T-helper 1 cell treated with Interleukin-12 subunit alpha and Interleukin-12 subunit beta and Interleukin-4 antibody, amounts not matched to agents 30 μg/mL and 1 μg/mL, for 36 hours (primary cell): Measurements from ENCODE around the gene DDX49.

Source experiments
- H3K27ac Mint-ChIP-seq: one replicate; pipeline ENCODE4 v1.8.0; 2021; ENCODE audit warnings: mild to moderate bottlenecking, mixed read lengths
- H3K27me3 Mint-ChIP-seq: one replicate; pipeline ENCODE4 v1.8.0; 2021; ENCODE audit warnings: low read depth, mixed read lengths
- H3K36me3 Mint-ChIP-seq: one replicate; pipeline ENCODE4 v1.8.0; 2021; ENCODE audit warnings: low read depth, mixed read lengths
- H3K4me1 Mint-ChIP-seq: one replicate; pipeline ENCODE4 v1.8.0; 2021; ENCODE audit warnings: low read depth, mixed read lengths
- H3K4me3 Mint-ChIP-seq: one replicate; pipeline ENCODE4 v1.8.0; 2021; ENCODE audit warnings: mild to moderate bottlenecking, moderate library complexity, mixed read lengths
- H3K9me3 Mint-ChIP-seq: one replicate; pipeline ENCODE4 v1.8.0; 2021; ENCODE audit warnings: mixed read lengths

Gene DDX49

GRCh38 chr19:18889949-18890745, 29.4 kb upstream of the DDX49 start:
- H3K27ac Mint-ChIP-seq = no peak overlapping the region
- H3K27me3 Mint-ChIP-seq = peaks cover 15% of the 10 kb centered on the region
- H3K9me3 Mint-ChIP-seq = no peaks in the 10 kb centered on the region
- H3K4me3 Mint-ChIP-seq = no peak overlapping the region
- no peaks in the 10 kb centered on the region for H3K4me1 Mint-ChIP-seq
- no peaks in the 10 kb centered on the region for H3K36me3 Mint-ChIP-seq

DNA sequence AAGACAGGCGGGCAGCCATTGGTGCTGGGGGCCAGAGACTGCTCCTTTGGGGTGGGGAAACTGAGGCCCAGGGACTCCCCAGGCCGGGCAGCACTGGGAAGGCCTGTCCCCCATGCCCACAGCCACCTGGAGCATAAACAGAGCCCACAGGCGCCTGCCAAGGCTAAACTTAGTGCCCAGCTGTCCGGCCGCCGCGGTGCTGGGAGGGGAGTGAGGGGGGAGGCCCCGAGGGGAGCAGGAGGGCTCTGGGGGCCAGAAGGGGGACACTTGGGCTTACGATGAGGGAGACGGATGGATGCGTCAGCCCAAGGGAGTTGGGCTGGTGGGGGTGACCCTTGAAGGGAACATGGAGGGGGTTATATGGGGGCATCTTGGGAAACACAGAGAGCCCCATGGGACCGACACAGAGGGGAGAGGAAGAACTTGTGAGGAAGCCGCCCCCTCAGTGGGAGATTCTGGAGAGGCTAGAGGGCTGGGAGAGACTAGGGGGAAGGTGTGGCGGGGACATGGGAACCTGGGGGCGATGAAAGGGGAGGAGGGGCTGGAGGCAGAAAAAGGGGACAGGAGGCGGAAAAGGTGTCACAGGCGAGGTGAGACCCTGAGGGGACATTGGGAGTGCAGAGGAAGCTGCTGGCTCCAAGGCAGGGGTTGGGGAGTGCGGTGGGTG, 25.8 kb upstream of the DDX49 start:
- Mint-ChIP-seq H3K36me3 (no peaks in the 10 kb centered on the region), H3K27ac (no peak overlapping the region), H3K27me3 (peaks cover 32% of the 10 kb centered on the region), H3K4me1 (peaks cover 2% of the 10 kb centered on the region), H3K9me3 (no peaks in the 10 kb centered on the region), H3K4me3 (no peak overlapping the region)

GRCh38 chr19:18894254-18895037, 25.1 kb upstream of the DDX49 start:
- H3K27me3 Mint-ChIP-seq = peaks cover 32% of the 10 kb centered on the region
- peaks cover 2% of the 10 kb centered on the region for H3K4me1 Mint-ChIP-seq
- no peak overlapping the region for H3K27ac Mint-ChIP-seq
- no peaks in the 10 kb centered on the region for H3K36me3 Mint-ChIP-seq
- no peak overlapping the region for H3K4me3 Mint-ChIP-seq
- no peaks in the 10 kb centered on the region for H3K9me3 Mint-ChIP-seq

- Mint-ChIP-seq H3K4me1 (peaks cover 2% of the 10 kb centered on the region), H3K27me3 (peaks cover 27% of the 10 kb centered on the region), H3K9me3 (no peaks in the 10 kb centered on the region), H3K4me3 (no peak overlapping the region), H3K36me3 (no peaks in the 10 kb centered on the region), H3K27ac (no peak overlapping the region)
These were observed 24.3 kb upstream of the DDX49 start for GRCh38 chr19:18895038-18895823.

GRCh38 chr19:18895824-18896341, 23.6 kb upstream of the DDX49 start, which contains the start of gene CERS1:
Gene CERS1, minus strand, starts transcription at chr19:18896158. Its CDS starts 86 bp downstream, at chr19:18896072.
- peak within 1 kb of the TSS; percentile 64 for H3K4me3 Mint-ChIP-seq
- H3K36me3 Mint-ChIP-seq = peaks cover 5% of the 10 kb centered on the region
- peaks cover 2% of the 10 kb centered on the region for H3K4me1 Mint-ChIP-seq
- no peak within 1 kb of the TSS for H3K27ac Mint-ChIP-seq
- no peaks in the 10 kb centered on the region for H3K9me3 Mint-ChIP-seq
- H3K27me3 Mint-ChIP-seq = peaks cover 27% of the 10 kb centered on the region

- peaks cover 2% of the 10 kb centered on the region for H3K4me1 Mint-ChIP-seq
- peaks cover 6% of the 10 kb centered on the region for H3K36me3 Mint-ChIP-seq
- H3K4me3 Mint-ChIP-seq = peak overlapping the region; percentile 64
- H3K27ac Mint-ChIP-seq = no peak overlapping the region
- peaks cover 27% of the 10 kb centered on the region for H3K27me3 Mint-ChIP-seq
- H3K9me3 Mint-ChIP-seq = no peaks in the 10 kb centered on the region
These were observed 23.1 kb upstream of the DDX49 start for GRCh38 chr19:18896421-18896841.

DNA sequence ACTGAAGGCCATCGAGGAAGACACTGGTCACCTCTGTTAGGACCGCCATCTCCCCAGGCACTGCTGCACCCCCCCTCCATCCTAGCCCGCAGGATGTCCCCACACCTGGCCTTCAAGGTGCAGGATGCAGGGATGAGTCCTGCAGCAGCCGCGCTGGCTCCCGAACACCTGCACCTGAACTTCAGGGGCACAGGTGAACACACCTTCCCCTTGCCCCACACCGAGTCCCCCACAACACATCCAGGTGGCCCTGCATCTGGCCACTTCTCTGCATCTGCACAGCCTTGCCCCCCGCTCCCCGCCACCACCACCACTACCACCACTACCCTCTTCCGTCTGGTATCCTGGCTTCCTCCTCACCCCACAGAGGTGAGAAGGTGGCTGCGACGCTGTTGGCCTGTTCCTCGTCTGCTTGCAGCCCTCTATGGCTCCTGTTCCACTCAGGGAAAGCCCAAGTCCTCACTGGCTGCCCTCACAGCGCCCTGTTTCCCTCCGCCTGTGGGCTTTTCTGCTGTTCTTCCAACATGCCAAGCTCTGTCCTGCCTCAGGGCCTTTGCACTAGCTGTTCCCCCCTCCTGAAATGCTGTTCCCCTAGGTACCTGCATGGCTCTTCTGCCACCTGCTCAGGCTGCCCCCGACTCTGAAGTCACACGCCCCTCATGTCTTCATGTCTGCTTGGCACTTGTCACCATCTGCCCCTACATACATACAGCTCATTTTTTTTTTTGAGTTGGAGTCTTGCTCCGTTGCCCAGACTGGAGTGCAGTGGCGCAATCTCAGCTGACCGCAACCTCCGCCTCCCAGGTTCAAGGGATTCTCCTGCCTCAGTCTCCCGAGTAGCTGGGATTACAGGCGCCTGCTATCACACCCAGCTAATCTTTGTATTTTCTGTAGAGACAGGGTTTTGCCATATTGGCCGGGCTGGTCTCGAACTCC, 22.2 kb upstream of the DDX49 start:
- H3K27ac Mint-ChIP-seq = no peak overlapping the region
- peak overlapping the region; percentile 9 for H3K4me3 Mint-ChIP-seq
- peaks cover 6% of the 10 kb centered on the region for H3K36me3 Mint-ChIP-seq
- H3K9me3 Mint-ChIP-seq = no peaks in the 10 kb centered on the region
- peaks cover 2% of the 10 kb centered on the region for H3K4me1 Mint-ChIP-seq
- peaks cover 27% of the 10 kb centered on the region for H3K27me3 Mint-ChIP-seq

DNA sequence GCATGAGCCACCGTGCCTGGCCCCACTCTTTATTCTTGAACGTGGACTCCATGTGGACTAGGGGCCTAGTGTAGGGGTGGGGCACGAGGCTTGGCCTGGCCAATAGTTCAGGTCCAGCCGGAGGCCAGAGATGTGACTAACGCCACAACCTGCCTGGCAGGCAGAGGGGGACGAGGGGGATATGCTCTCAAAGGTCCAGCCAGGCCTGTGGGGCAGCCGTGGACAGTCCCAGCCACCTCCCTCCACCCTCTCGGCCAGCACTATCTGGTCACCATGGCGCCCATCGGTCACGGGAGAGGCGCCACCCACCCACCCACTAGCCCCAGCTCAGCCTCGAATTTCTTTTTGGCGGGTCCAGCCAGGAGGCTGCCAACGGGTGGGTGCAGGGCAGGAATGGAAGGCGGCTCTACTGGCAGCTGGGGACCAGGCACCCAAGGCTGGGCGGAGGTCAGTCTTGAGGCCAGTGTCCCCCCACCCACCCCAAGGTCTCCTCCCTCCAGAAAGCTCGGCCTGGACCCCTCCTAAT, 21.4 kb upstream of the DDX49 start:
- H3K9me3 Mint-ChIP-seq = no peaks in the 10 kb centered on the region
- no peak overlapping the region for H3K4me3 Mint-ChIP-seq

GRCh38 chr19:18898607-18899408, 20.7 kb upstream of the DDX49 start:
- peaks cover 2% of the 10 kb centered on the region for H3K4me1 Mint-ChIP-seq
- H3K27ac Mint-ChIP-seq = no peak overlapping the region
- peaks cover 6% of the 10 kb centered on the region for H3K36me3 Mint-ChIP-seq
- H3K27me3 Mint-ChIP-seq = peaks cover 19% of the 10 kb centered on the region
- no peak overlapping the region for H3K4me3 Mint-ChIP-seq
- H3K9me3 Mint-ChIP-seq = no peaks in the 10 kb centered on the region

More for the DNA sequence above, 21.4 kb upstream of the DDX49 start:
- H3K27me3 Mint-ChIP-seq = peaks cover 24% of the 10 kb centered on the region
- peaks cover 2% of the 10 kb centered on the region for H3K4me1 Mint-ChIP-seq
- peaks cover 6% of the 10 kb centered on the region for H3K36me3 Mint-ChIP-seq
- H3K27ac Mint-ChIP-seq = no peak overlapping the region

DNA sequence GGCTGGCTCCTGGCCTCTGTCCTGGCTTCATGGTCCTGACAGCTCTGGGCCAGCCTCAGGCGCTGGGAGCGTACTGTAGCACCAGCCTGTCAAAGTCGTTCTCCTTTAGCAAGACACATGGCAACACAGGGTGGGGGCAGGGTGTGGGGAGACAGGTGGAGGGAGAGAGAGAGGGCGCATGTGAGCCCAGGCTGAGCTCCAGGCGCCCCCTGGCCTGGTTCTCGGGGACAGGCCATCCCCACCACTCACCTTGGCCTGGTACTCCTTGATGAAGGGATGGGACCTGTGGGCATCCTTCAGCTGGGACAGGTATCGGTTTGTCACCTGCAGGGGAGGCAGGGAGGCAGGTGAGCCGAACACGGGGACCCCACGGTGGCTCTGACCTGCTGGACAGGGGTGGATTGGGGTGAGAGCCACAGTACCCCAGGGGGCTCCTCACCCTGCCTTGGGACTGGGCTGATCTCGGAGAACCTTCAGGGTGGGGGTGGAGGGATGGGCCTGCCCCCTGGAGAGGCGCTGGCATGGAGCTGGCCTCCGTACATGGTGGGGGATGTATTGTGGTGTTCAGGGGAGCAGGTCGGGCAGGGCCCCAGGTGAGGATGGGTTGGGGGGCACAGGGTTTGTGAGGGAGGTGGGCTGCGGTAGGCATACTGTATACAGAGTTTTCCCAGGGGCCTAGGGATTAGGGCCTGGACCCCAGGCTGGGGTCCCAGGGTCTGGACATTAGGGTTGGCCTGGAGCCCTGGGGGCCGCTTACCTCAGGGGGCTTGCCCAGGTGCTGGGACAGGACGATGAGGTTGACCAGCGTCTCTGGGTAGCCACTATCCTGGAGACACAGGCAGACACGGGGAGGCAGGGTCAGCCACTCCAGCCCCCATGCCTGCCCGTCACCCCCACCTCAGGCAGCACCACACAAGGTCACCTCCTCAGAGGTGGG, 19.6 kb upstream of the DDX49 start:
- peaks cover 6% of the 10 kb centered on the region for H3K36me3 Mint-ChIP-seq
- H3K9me3 Mint-ChIP-seq = no peaks in the 10 kb centered on the region
- peaks cover 17% of the 10 kb centered on the region for H3K27me3 Mint-ChIP-seq
- no peak overlapping the region for H3K27ac Mint-ChIP-seq
- H3K4me3 Mint-ChIP-seq = no peak overlapping the region
- peaks cover 2% of the 10 kb centered on the region for H3K4me1 Mint-ChIP-seq

DNA sequence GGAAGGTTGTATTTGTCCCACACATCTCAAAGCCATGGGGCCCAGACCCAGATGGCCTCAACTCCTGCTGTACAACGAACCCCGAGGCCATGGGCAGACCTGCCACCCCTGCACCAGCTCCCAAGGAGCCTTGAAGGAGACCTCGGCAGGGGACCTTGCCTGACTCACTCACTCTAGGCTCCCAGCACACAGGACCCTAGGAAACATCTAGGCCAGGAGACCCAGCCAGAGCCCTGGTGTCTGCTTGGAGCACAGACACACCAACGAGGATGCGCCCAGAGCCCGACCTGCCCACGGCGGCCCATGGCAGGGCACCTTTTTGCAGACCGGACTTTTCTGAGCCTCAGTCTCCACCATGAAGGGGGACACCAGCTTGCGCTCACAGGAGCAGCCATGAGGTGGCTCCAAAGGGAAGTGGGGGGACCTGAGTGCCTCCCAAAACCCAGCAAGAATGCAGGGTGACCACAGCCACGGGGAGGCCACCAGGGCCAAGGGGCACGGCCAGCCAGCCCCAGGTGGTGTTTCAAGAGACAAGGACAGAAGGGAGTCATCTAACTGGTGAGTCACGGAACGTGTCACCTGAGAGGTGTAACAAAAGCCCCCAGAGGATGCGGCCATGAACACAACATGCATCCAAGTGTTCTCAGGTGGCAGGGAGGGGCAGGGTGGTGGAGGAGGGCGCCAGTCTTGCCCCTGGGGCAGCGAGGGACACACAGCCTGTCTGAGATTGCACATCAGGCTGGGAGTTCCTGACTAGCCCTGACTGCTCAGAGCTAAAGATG, 18.6 kb upstream of the DDX49 start:
- Mint-ChIP-seq H3K9me3 (no peaks in the 10 kb centered on the region), H3K36me3 (peaks cover 10% of the 10 kb centered on the region), H3K27me3 (peaks cover 17% of the 10 kb centered on the region), H3K27ac (no peak overlapping the region), H3K4me3 (no peak overlapping the region), H3K4me1 (peaks cover 2% of the 10 kb centered on the region)
